SU-DHL-6 (cell line): ENCODE measurements around the gene MT1A.

Experiments used
- H2AFZ ChIP-seq: fragments of 200-600 bp; sonication (generic); 2 replicates; pipeline ENCODE4 v1.6.1; 2014; ENCODE audit warnings: low read depth, mild to moderate bottlenecking, moderate library complexity, mixed read lengths, antibody characterized with exemption, low read length; ENCODE audit not compliant: severe bottlenecking
- H3F3A ChIP-seq: fragments of 200-600 bp; shearing (Covaris generic); 2 replicates; pipeline ENCODE4 v1.6.0; 2016; ENCODE audit warnings: antibody characterized with exemption, mild to moderate bottlenecking; ENCODE audit not compliant: insufficient read depth
- H3K27ac ChIP-seq: fragments of 200-600 bp; sonication (generic); 2 replicates; pipeline ENCODE4 v1.5.1; 2016; ENCODE audit warnings: low read depth, mild to moderate bottlenecking, low read length, moderate library complexity, mixed read lengths
- H3K27me3 ChIP-seq: fragments of 200-600 bp; sonication (generic), shearing (Covaris generic); 2 replicates; pipeline ENCODE4 v1.6.0; 2014; ENCODE audit warnings: mild to moderate bottlenecking, low read length
- H3K36me3 ChIP-seq: fragments of 200-600 bp; sonication (generic); 2 replicates; pipeline ENCODE4 v1.6.1; 2014; ENCODE audit warnings: mild to moderate bottlenecking, low read length, mixed read lengths
- H3K4me2 ChIP-seq: fragments of 300-600, 200-600 bp; shearing (Covaris generic), sonication (generic); 2 replicates; pipeline ENCODE4 v1.6.0; 2014; ENCODE audit warnings: low read length, low read depth, mild to moderate bottlenecking; ENCODE audit not compliant: poor library complexity, severe bottlenecking
- H3K4me3 ChIP-seq: fragments of 200-600 bp; sonication (generic); 2 replicates; pipeline ENCODE4 v1.5.1; 2014; ENCODE audit warnings: antibody characterized with exemption, low read length, mild to moderate bottlenecking, mixed read lengths; ENCODE audit not compliant: insufficient read depth, poor library complexity, severe bottlenecking
- H3K79me2 ChIP-seq: fragments of 200-600 bp; sonication (generic); 2 replicates; pipeline ENCODE4 v1.6.1; 2014; ENCODE audit warnings: mild to moderate bottlenecking, low read length, moderate library complexity; ENCODE audit not compliant: insufficient read depth
- H3K9ac ChIP-seq: fragments of 200-600 bp; sonication (generic); 2 replicates; pipeline ENCODE4 v1.7.0; 2014; ENCODE audit warnings: mild to moderate bottlenecking, low read length
- H3K9me2 ChIP-seq: fragments of 200-600 bp; sonication (generic); replicated peaks from 2 replicates; pipeline ENCODE4 v1.6.1; 2014; ENCODE audit warnings: low read length; ENCODE audit not compliant: insufficient read depth
- H3K9me3 ChIP-seq: fragments of 200-600 bp; sonication (generic); 2 replicates; pipeline ENCODE4 v1.6.1; 2014; ENCODE audit warnings: low read length, mixed read lengths; ENCODE audit not compliant: insufficient read depth
- H4K20me1 ChIP-seq: fragments of 200-600 bp; sonication (generic); 2 replicates; pipeline ENCODE4 v1.6.1; 2014; ENCODE audit warnings: low read depth, mild to moderate bottlenecking, antibody characterized with exemption, low read length, moderate library complexity, mixed read lengths
- CTCF ChIP-seq: fragments of 200-600 bp; sonication (generic); IDR thresholded peaks from one replicate; pipeline ENCODE4 v1.5.1; 2017; ENCODE audit warnings: antibody characterized with exemption, mild to moderate bottlenecking, low read length, moderate library complexity; ENCODE audit not compliant: insufficient read depth, poor library complexity, severe bottlenecking
- EZH2phosphoT487 ChIP-seq: fragments of 200-600 bp; sonication (generic), shearing (Covaris generic); conservative IDR thresholded peaks from 2 replicates; pipeline ENCODE4 v1.6.1; 2018; ENCODE audit warnings: mild to moderate bottlenecking, antibody characterized with exemption, low read length, moderate library complexity, mixed read lengths

MT1A gene

GRCh38 chr16:56643833-56644232, 5.4 kb downstream of the MT1A start:
- peak overlapping the region; percentile 12 for H3K4me2 ChIP-seq
- H3K27me3 ChIP-seq = no peaks in the 10 kb centered on the region
- no peaks in the 10 kb centered on the region for H3K79me2 ChIP-seq
- H3K36me3 ChIP-seq = no peaks in the 10 kb centered on the region
- H3K9me2 ChIP-seq = no peaks in the 10 kb centered on the region
- H3K9me3 ChIP-seq = no peaks in the 10 kb centered on the region
- no peaks in the 10 kb centered on the region for H4K20me1 ChIP-seq
- TF ChIP-seq EZH2phosphoT487 = no peak
- no peak for TF ChIP-seq CTCF
- H3K4me3 ChIP-seq = no peak overlapping the region
- H2AFZ ChIP-seq = no peak overlapping the region
- H3K9ac ChIP-seq = no peak overlapping the region
- no peaks in the 10 kb centered on the region for H3F3A ChIP-seq
- no peak overlapping the region for H3K27ac ChIP-seq

DNA sequence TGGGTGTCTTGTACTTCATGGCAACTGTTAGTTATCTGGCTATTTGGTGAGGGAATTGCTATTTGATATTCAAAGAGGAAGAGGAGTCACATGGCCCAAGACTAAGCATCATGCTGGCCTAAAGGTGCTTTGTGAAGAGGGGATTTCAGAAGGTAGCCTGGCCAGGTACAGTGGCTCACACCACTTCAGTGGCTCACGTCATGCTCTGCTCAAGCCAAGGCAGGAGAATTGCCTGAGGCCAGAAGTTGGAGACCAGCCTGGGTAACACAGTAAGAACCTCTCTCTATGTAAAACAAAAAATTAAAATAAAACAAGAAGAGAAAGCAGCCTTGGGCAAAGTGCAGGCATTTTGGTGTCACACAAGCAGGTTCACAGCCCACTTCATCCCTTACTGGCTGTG, 6.8 kb downstream of the MT1A start:
- H3K79me2 ChIP-seq = no peaks in the 10 kb centered on the region
- H3K4me3 ChIP-seq = no peak overlapping the region
- no peak overlapping the region for H2AFZ ChIP-seq
- H3K9me3 ChIP-seq = no peaks in the 10 kb centered on the region
- no peak overlapping the region for H3K9ac ChIP-seq
- H4K20me1 ChIP-seq = no peaks in the 10 kb centered on the region
- H3K27ac ChIP-seq = no peak overlapping the region
- no peaks in the 10 kb centered on the region for H3F3A ChIP-seq
- H3K36me3 ChIP-seq = no peaks in the 10 kb centered on the region
- no peak overlapping the region for H3K4me2 ChIP-seq
- TF ChIP-seq EZH2phosphoT487 (no peak), CTCF (no peak)
- H3K9me2 ChIP-seq = no peaks in the 10 kb centered on the region
- H3K27me3 ChIP-seq = no peaks in the 10 kb centered on the region

DNA sequence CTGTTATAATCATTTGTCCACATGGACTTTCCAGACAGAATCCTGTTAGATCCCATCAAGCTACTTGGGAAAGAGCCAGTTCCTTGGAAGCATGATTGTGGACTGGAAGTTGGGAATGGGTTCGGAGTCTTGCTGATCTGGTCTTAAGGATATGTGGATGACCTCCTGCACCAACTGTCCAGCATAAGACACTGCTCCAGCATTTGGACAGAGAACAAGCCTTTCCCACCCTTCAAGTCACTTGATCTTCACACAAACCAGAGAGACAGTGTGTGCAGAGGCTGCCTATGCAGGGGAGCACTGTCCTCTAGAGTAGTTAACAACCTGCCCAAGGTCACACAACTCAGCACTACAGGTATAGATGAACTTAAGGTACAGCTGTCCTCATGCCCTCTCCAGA, 7.4 kb downstream of the MT1A start:
- Histone ChIP-seq H3K27me3 (no peaks in the 10 kb centered on the region), H2AFZ (no peak overlapping the region), H3K9me2 (no peaks in the 10 kb centered on the region), H3F3A (no peaks in the 10 kb centered on the region), H3K36me3 (no peaks in the 10 kb centered on the region), H3K27ac (no peak overlapping the region), H3K4me2 (no peak overlapping the region), H3K79me2 (no peaks in the 10 kb centered on the region), H3K9ac (no peak overlapping the region), H4K20me1 (no peaks in the 10 kb centered on the region), H3K4me3 (no peak overlapping the region), H3K9me3 (no peaks in the 10 kb centered on the region)
- TF ChIP-seq EZH2phosphoT487 = no peak
- TF ChIP-seq CTCF = no peak
